ENCODE results near the gene NCOR1.
"Not testable (repeated sequence)": the region's sequence is repeated elsewhere in the genome, so short reads cannot be mapped to it uniquely, and the experiment has no call there.

The NCOR1 gene

GRCh38 chr17:16247586-16247984 is 32.3 kb upstream of the NCOR1 start:
- no peak for TF ChIP-seq Cebpa-rat (IDR thresholded peaks at IDR 0.05)
- Histone ChIP-seq H3K4me2 (no peak overlapping the region), H4K20me1 (no peaks in the 10 kb centered on the region), H3K4me3 (no peak overlapping the region), H3K27me3 (no peaks in the 10 kb centered on the region), H3K27ac (no peak overlapping the region), H3K9me3 (no peaks in the 10 kb centered on the region), H3K4me1 (no peaks in the 10 kb centered on the region), H3K36me3 (peaks cover 23% of the 10 kb centered on the region), H3K9ac (no peak overlapping the region)

- no peak overlapping the region for H3K4me2 ChIP-seq
Measured at GRCh38 chr17:16243801-16244567, 28.6 kb upstream of the NCOR1 start.

GRCh38 chr17:16243385-16243784 is 28.1 kb upstream of the NCOR1 start:
- Histone ChIP-seq H3K9me3 (no peaks in the 10 kb centered on the region), H3K27me3 (no peaks in the 10 kb centered on the region), H3K4me1 (no peaks in the 10 kb centered on the region), H3K27ac (no peak overlapping the region), H3K4me2 (no peak overlapping the region), H3K36me3 (peaks cover 20% of the 10 kb centered on the region), H3K9ac (no peak overlapping the region), H4K20me1 (no peaks in the 10 kb centered on the region), H3K4me3 (no peak overlapping the region)
- peak; percentile 50; the same call in 1 of the 2 replicates for TF ChIP-seq Cebpa-rat (IDR thresholded peaks at IDR 0.05)

More at GRCh38 chr17:16243801-16244567, 28.6 kb upstream of the NCOR1 start:
- Histone ChIP-seq H3K27me3 (no peaks in the 10 kb centered on the region), H3K27ac (no peak overlapping the region), H3K4me1 (no peaks in the 10 kb centered on the region), H4K20me1 (no peaks in the 10 kb centered on the region), H3K36me3 (peaks cover 19% of the 10 kb centered on the region), H3K4me3 (no peak overlapping the region), H3K9me3 (no peaks in the 10 kb centered on the region), H3K9ac (no peak overlapping the region)
- no peak for TF ChIP-seq Cebpa-rat (IDR thresholded peaks at IDR 0.05)

- no peak overlapping the region for H3K9ac ChIP-seq
- TF ChIP-seq Cebpa-rat (IDR thresholded peaks at IDR 0.05): no peak
- H3K4me2 ChIP-seq: no peak overlapping the region
Measured at GRCh38 chr17:16241906-16242399, 26.6 kb upstream of the NCOR1 start.

GRCh38 chr17:16239931-16240330 is 24.6 kb upstream of the NCOR1 start:
- Histone ChIP-seq H3K4me2 (no peak overlapping the region), H3K36me3 (peaks cover 34% of the 10 kb centered on the region), H3K4me3 (no peak overlapping the region), H3K27me3 (no peaks in the 10 kb centered on the region), H3K9ac (no peak overlapping the region), H4K20me1 (no peaks in the 10 kb centered on the region), H3K4me1 (no peaks in the 10 kb centered on the region), H3K27ac (no peak overlapping the region), H3K9me3 (no peaks in the 10 kb centered on the region)
- no peak for TF ChIP-seq Cebpa-rat (IDR thresholded peaks at IDR 0.05)

More at GRCh38 chr17:16241906-16242399, 26.6 kb upstream of the NCOR1 start:
- H4K20me1 ChIP-seq: no peaks in the 10 kb centered on the region
- no peaks in the 10 kb centered on the region for H3K4me1 ChIP-seq
- no peaks in the 10 kb centered on the region for H3K27me3 ChIP-seq
- H3K27ac ChIP-seq: no peak overlapping the region
- H3K36me3 ChIP-seq: peaks cover 26% of the 10 kb centered on the region
- H3K4me3 ChIP-seq: no peak overlapping the region
- H3K9me3 ChIP-seq: no peaks in the 10 kb centered on the region

DNA sequence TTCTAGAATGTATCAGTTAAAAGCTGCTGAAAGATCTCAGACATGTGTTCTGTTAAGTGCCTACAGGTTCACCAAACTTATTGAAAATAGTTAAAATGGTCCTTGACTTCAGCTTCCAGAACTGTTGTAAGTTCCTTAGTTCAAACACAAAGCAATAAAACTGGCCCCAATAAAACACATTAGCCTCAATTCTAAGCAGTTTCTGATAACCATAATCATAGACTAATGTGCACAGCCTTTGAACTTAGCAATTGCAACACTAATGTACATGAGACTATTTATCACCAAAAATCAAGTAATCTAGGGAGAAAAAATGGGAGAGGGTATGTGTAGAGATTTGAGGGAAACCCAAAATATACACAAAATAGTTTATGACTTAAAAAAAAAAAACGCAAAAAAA is 17.1 kb upstream of the NCOR1 start:
- no peaks in the 10 kb centered on the region for H3K9me3 ChIP-seq
- peaks cover 40% of the 10 kb centered on the region for H3K36me3 ChIP-seq
- H3K4me3 ChIP-seq: no peak overlapping the region
- H3K9ac ChIP-seq: no peak overlapping the region
- no peaks in the 10 kb centered on the region for H4K20me1 ChIP-seq
- no peak for TF ChIP-seq Cebpa-rat (IDR thresholded peaks at IDR 0.05)
- H3K4me1 ChIP-seq: peaks cover 14% of the 10 kb centered on the region
- H3K4me2 ChIP-seq: no peak overlapping the region
- H3K27me3 ChIP-seq: no peaks in the 10 kb centered on the region
- H3K27ac ChIP-seq: no peak overlapping the region

DNA sequence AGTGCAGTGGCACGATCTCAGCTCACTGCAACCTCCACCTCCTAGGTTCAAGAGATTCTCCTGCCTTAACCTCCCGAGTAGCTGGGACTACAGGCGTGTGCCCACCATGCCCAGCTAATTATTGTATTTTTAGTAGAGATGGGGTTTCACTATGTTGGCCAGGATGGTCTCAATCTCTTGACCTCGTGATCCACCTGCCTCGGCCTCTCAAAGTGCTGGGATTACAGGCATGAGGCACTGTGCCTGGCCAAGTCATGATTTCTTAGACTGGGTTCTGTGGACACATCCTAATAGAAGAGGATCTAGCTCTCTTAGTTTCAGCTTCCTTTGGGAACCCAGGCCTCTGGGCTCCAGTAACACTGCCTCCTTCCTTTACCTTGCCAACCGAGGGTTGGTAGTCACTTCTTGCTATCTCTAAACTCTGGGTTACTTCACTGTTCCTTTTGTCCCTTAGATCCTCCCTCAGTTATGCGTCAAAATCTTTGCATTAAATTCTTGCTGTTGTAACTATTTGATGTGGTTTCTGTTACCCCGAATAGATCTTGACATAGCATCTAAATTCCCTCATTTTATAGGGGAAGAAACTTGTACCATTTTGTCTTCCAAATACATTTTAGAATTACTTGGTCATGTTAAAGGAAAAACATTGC is 14.7 kb upstream of the NCOR1 start:
- H3K27ac ChIP-seq: 0 out of 2 replicates have a peak overlapping the region, but pooled peaks have one; percentile 22
- peaks cover 20% of the 10 kb centered on the region for H3K36me3 ChIP-seq
- peak overlapping the region; percentile 54 for H3K4me2 ChIP-seq
- not testable (repeated sequence) for H3K9me3 ChIP-seq, H3K9ac ChIP-seq, H3K4me3 ChIP-seq, H3K27me3 ChIP-seq, H4K20me1 ChIP-seq
- peaks cover 14% of the 10 kb centered on the region for H3K4me1 ChIP-seq

DNA sequence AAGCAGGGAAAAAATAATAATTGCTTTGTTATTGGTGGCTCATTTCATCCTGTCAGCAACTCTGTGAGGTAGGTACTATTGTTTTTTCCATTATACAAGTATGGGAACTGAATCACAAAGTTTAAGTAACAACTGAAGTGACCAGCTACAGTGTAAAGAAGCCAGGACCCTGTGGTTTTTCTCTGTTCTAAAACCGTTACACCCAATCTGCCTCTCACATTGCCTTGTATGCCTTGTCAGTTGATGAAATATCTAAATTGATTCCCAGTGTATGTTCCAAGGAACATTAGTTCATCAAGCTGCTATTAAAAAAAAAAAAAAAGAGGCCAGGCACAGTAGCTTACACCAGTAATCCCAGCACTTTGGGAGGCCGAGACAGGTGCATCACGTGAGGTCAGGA is 7.1 kb upstream of the NCOR1 start:
- H3K4me3 ChIP-seq: no peak overlapping the region
- peaks cover 28% of the 10 kb centered on the region for H3K4me1 ChIP-seq
- peaks cover 6% of the 10 kb centered on the region; the same call in 1 of the 2 replicates for H4K20me1 ChIP-seq
- no peak overlapping the region for H3K9ac ChIP-seq
- H3K9me3 ChIP-seq: no peaks in the 10 kb centered on the region
- H3K4me2 ChIP-seq: peak overlapping the region; percentile 19
- H3K27me3 ChIP-seq: no peaks in the 10 kb centered on the region
- H3K36me3 ChIP-seq: peaks cover 34% of the 10 kb centered on the region
- TF ChIP-seq Cebpa-rat (IDR thresholded peaks at IDR 0.05): no peak
- no peak overlapping the region for H3K27ac ChIP-seq

GRCh38 chr17:16217002-16217635 is 1.8 kb upstream of the NCOR1 start, which contains the start of gene PIGL:
PIGL (plus strand) TSS chr17:16217210; CDS start chr17:16217227, 17 bp downstream.
- no peaks in the 10 kb centered on the region for H3K9me3 ChIP-seq
- H3K36me3 ChIP-seq: peaks cover 13% of the 10 kb centered on the region
- peak within 1 kb of the TSS; percentile 99 for H3K27ac ChIP-seq
- no peaks in the 10 kb centered on the region for H3K27me3 ChIP-seq
- no peak for TF ChIP-seq Cebpa-rat (IDR thresholded peaks at IDR 0.05)
- H4K20me1 ChIP-seq: peaks cover 31% of the 10 kb centered on the region
- peak within 1 kb of the TSS; percentile 87 for H3K4me2 ChIP-seq
- H3K4me3 ChIP-seq: peak within 1 kb of the TSS; percentile 100
- H3K9ac ChIP-seq: peak within 1 kb of the TSS; percentile 100
- H3K4me1 ChIP-seq: peaks cover 54% of the 10 kb centered on the region

DNA sequence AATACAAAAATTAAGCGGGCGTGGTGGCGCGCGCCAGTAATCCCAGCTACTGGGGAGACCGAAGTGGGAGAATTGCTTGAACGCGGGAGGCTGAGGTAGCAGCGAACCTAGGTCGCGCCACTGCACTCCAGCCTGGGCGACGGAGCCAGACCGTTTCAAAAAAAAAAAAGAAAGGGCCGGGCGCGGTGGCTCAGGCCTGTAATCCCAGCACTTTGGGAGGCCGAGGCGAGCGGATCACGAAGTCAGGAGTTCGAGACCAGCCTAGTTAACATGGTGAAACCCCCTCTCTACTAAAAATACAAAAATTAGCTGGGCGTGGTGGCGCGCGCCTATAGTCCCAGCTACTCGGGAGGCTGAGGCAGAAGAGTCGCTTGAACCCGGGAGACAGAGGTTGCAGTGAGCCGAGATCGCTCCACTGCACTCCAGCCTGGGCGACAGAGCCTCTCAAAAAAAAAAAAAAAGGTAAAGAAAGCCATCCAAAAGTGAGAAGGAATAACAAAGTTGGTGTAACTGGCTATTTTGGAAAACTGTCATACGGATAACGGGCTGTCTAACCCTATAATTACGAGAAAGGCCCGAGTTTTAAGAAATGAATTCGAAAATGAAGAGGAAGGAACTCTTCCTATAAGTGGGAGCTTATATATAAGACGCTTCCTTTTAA is 1.1 kb upstream of the NCOR1 start:
- Histone ChIP-seq H4K20me1 (peaks cover 37% of the 10 kb centered on the region), H3K27ac (peak overlapping the region; percentile 99), H3K4me2 (peak overlapping the region; percentile 87), H3K36me3 (peaks cover 13% of the 10 kb centered on the region), H3K9ac (peak overlapping the region; percentile 100), H3K4me3 (peak overlapping the region; percentile 100), H3K4me1 (peaks cover 47% of the 10 kb centered on the region)
- H3K9me3 ChIP-seq, H3K27me3 ChIP-seq: not testable (repeated sequence)

All from BLaER1 (cell line).